Right cardiac atrium (tissue), 5 donors: ENCODE measurements around the gene TNP2. TPM values are rescaled to one million over a fixed set of nuclear protein-coding genes. Genes with fewer than 3 reads are reported as not detected.

Experiments used
- ATAC-seq, 2 donors: fragments of 200-7000 bp; cut with Tn5 transposase; one replicate each; pipeline versions ENCODE4 v1.8.0 to v1.9.1; 2020; ENCODE audit warnings: moderate library complexity in 2 of 2, mild to moderate bottlenecking in 1 of 2
- DNase-seq, 3 donors: peaks; one replicate each; pipeline ENCODE4 v3.0.0-alpha.2; 2020
- H3K27ac ChIP-seq: one replicate; pipeline ENCODE4 v1.5.1; 2013; ENCODE audit warnings: mild to moderate bottlenecking, low read length, control low read depth, moderate library complexity
- H3K27me3 ChIP-seq: one replicate; pipeline ENCODE4 v1.6.1; 2013; ENCODE audit not compliant: control insufficient read depth, insufficient read depth
- H3K4me1 ChIP-seq: one replicate; pipeline ENCODE4 v1.6.1; 2013; ENCODE audit warnings: low read length; ENCODE audit not compliant: control insufficient read depth, insufficient read depth
- H3K4me3 ChIP-seq: one replicate; pipeline ENCODE4 v1.5.1; 2013; ENCODE audit warnings: low read length, control low read depth
- H3K9me3 ChIP-seq: one replicate; pipeline ENCODE4 v1.6.1; 2013; ENCODE audit warnings: low read length; ENCODE audit not compliant: control insufficient read depth
- WGBS: extraction: QIAGEN DNeasy Blood & Tissue Kit; methylation state at CpG from one replicate; pipeline ENCODE4 v1.1.7; 2013; 5-methylcytosine and 5-hydroxymethylcytosine counted together
- intact Hi-C, 4 donors: fragments of 100-400 bp; cut with DNase I; formaldehyde crosslinking; loops; one replicate each; pipeline versions ENCODE4 v1.11.0 to v1.14.0; 2022 to 2023
- polyA plus RNA-seq: library from polyadenylated mRNA; stranded (reverse); fragments of 200-250 nt; gene quantifications from one replicate; pipeline ENCODE4 v1.2.3, GENCODE V29; 2013
- total RNA-seq, 4 donors: library from RNA; stranded (reverse); fragmentation: NEBNext Ultra II Directional; extraction: Animal tissue kit (Norgen Biotek cat#: 25700); gene quantifications; one replicate each; pipeline ENCODE4 v1.2.1, GENCODE V29; 2021
- donor health status: healthy with polysubstance abuse.
- donor health status: DM: no; HTN: yes; CAD: no.
- donor health status: DM: no; HTN: no; CAD: no.
- donor health status: DM: no; HTN: yes; CAD: no; lungs with severe emphysema.
- donor health status: DM: yes; HTN: yes; CAD: no.

Gene TNP2
- total and polyA plus RNA-seq, 5 donors, result not detected

DNA sequence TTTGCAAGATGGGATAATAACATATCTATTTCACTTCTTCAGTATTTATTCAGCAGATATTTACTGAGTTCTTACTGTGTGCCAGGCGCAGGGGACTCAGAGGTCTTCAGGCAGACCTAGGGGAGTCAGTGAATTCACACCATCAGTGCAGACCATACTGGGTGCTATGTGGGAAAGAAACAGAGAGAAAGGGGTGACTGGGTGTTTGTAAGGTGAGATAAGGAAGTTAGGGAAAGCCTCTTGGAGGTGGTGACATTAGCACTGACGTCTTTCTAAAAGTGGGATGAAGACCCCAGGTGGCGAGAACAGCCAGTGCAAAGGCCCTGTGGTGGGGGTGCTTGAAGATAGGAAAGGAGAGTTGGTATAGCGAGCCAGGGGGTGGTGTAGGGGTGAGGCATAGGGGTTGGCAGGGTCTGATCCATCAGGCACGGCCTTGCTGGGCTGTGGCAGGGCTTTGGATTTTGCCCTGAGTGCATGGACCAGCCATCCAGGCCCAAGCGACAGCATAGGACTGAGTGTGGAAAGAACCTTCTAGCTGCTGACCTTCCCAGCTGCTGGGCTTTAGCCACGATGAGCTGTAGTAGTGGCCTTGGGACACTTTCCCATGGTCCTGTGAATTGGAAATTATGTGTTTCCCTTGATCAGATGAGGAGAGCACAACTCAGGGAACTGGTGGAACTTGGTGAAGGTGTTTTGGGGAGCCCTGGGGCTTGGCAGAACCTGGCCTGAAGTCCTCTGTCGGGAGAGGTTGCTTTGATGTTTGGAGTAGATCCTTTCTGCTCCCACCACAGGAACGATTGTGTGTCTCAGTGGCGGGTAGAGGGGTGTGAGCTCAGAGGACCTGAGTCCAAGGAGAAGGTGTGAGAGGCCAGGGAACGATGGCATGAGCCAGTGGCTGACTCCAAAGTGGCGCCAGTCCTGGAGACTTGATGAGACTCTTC lies 9.2 kb downstream of the TNP2 start:
- intact Hi-C loops, result loop anchor here (5.0 to 10.0 kb wide), 7 partner anchors 97 to 885 kb away; no protein-coding TSS in a partner anchor
- H3K4me1 ChIP-seq, result peaks cover 5% of the 10 kb centered on the region
- ATAC-seq (no peak), DNase-seq (no peak)
- H3K27ac ChIP-seq, result no peak overlapping the region
- no peak overlapping the region for H3K4me3 ChIP-seq
- WGBS, result 92% methylated on average over 12 of the region's 12 CpGs
- no peaks in the 10 kb centered on the region for H3K9me3 ChIP-seq
- H3K27me3 ChIP-seq, result no peaks in the 10 kb centered on the region

DNA sequence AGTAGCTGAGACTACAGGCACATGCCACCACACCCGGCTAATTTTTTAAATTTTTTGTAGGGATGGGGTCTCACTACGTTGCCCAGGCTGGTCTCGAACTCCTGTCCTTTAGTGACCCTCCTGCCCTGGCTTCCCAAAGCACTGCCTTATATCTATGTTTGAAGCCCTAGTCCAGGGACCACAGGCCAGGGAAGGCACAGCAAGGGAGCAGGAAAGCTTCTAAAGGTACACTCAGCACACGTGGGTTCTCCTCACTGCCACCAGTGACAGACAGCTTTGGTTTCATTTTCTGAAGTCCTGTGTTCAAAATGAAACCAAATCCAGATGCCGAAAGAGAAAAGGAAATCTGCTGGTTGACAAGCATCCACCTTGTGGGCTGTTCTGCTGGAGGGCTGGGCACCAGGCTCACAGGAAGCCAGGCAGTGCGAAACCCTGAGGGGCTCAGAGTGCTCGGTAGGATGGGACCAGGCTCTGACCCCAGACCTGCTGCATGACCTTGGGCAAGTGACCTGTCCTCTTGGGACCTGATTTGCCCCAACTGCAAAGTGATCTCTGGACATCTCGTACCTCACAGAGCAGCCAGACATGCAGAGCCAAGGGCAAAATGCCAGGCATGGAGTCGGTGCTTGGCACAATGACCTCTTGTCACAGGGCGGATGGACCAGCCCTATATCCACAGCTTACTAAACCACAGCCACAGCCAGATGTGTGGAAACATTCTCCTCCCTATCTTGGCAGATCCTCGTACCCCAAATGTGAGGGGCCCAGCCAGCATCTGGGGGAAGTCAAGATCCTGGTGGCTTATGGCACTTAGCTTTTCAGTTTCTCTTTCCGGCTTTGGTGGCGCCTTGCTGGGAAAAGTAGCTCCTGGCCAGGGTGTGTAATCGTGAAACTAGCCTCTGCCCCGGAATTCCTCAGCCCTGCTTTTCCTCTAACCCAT lies 10.3 kb downstream of the TNP2 start:
- whole genome bisulfite sequencing, result 34% methylated on average over 15 of the region's 15 CpGs
- ATAC-seq, result no peak
- Histone ChIP-seq H3K4me3 (no peak overlapping the region), H3K27me3 (no peaks in the 10 kb centered on the region), H3K4me1 (peaks cover 10% of the 10 kb centered on the region), H3K27ac (peak overlapping the region; percentile 49), H3K9me3 (no peaks in the 10 kb centered on the region)
- peak; percentile 67 to 82 (median 80) for DNase-seq
- intact Hi-C loops, result loop anchor here (5.0 to 10.0 kb wide), 7 partner anchors 98 to 886 kb away; no protein-coding TSS in a partner anchor

DNA sequence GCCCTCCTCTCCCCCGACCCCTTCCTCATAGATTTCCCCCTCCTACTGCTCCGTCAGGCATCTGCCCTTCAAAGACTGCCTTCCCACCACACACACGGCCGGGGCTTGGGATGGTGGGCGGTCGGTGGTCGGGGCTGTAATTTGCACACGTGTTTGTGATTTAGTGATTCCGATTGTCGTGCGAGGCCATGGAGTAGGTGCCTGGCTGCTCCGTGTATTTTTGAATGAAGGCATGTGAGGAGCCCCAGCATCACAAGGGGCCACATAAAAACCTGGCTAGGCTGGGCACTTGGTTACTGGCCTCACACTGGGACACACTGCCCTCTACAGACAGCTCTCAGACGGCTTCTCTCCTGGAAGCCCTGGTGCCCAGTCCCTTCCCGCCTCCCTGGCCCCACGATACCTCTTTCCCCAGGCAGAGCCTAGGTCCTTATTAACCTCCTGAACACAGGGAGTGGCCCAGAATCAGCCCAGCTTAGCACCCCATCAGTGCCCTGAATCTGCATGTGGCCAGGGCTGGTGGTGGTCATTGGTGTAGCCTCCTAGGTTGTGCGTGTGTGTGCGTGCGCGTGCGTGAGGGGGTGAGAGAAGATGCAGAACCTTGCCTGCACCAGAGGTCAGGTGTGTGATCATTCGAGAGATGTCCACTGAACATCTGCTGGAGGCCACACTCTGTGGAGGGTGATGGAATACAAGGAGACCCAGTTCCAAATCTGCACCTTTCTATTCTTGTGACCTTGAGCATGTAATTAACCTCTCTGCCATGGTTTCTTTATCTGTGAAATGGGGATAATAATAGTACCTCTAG lies 11.8 kb downstream of the TNP2 start:
- WGBS, result 24% methylated on average over 21 of the region's 21 CpGs
- Histone ChIP-seq H3K4me3 (peak overlapping the region; percentile 95), H3K4me1 (peaks cover 10% of the 10 kb centered on the region), H3K9me3 (no peaks in the 10 kb centered on the region), H3K27ac (peak overlapping the region; percentile 96), H3K27me3 (no peaks in the 10 kb centered on the region)
- peak; percentile 77 to 88 (median 83) for DNase-seq
- ATAC-seq, result peak; percentile 71 to 77
- intact Hi-C loops, result loop anchor here (2.0 to 10.0 kb wide), 8 partner anchors 100 to 887 kb away; no protein-coding TSS in a partner anchor

DNA sequence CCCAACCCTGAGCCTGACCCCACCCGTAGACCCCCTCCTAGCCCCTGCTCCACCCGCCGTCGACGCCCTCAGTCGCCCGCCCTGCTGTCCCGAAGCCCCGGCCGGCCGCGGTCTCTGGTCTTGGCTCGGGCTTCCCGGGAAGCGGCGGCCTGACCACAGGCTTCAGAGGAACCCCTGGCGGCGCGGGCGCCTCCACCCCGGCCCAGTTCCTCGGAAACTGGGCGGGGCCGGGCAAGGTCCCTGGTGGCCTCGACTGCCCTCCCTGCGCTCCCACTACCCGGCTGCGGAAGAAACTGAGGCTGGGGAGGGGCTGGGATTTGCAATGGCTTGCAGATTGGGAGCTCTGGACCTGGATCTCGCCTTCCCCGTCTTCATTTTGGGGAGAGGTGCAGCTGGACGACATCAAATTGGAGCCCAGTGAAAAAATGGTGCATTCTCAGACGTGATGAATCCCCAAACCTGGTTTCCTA lies 12.4 kb downstream of the TNP2 start:
- Histone ChIP-seq H3K4me1 (peaks cover 10% of the 10 kb centered on the region), H3K27ac (peak overlapping the region; percentile 96), H3K27me3 (no peaks in the 10 kb centered on the region), H3K4me3 (peak overlapping the region; percentile 95), H3K9me3 (no peaks in the 10 kb centered on the region)
- DNase-seq (peak; percentile 78 to 90 (median 89)), ATAC-seq (peak; percentile 57 to 75)
- intact Hi-C loops, result loop anchor here (2.0 to 10.0 kb wide), 8 partner anchors 101 to 888 kb away; no protein-coding TSS in a partner anchor
- under 1% methylated on average over 32 of the region's 32 CpGs for WGBS

DNA sequence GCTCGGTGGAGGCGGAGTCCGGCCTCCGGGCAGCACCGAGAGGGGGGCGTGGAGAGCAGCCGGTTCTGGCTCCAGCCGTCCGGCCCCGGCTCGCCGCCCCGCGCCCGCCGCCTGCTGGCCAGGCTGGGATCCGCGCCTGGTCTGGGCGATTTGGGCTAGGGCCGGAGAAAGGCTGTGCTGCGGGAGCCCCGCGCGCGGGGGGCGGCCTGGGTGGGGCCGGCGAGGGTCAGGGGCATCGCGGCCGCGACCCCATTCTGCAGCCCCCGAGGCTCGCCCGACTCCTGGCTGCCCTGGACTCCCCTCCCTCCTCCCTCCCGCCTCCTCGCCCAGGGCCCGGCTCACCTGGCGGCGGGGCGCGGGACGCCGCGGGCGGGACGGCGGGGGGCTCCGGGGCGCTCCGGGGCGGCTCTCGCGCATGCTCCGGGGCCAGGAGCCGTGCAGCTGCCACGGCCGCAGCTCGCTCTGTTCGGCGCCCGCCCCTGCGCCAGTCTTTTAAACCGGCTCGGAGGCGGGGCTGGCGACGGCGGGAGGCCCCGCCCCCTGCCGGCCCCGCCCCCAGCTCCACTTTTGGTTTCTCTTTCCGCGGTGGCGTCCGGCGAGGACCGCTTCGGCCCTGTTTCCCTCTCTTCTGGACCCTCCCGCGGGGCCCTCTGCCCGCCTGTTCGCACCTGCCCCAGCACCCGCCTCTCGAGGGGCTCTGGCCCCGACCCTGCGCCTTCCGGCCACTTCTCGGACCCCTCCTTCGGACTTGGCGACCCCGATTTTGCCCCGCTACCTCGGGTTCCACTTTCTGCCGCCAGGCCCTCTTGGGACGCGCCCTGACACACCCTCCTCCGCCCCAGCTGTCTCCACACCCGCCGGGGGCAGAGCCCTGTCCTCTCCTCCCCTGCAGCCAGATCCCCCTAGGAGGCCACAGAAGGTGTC lies 13.1 kb downstream of the TNP2 start, which contains the start of gene SOCS1:
SOCS1 (minus strand) TSS at position 468 of the 924 bp plus-strand sequence. CDS start 726 bp downstream, outside the sequence.
- Histone ChIP-seq H3K27ac (peak within 1 kb of the TSS; percentile 96), H3K4me1 (peaks cover 10% of the 10 kb centered on the region), H3K27me3 (no peaks in the 10 kb centered on the region), H3K9me3 (no peaks in the 10 kb centered on the region), H3K4me3 (peak within 1 kb of the TSS; percentile 95)
- ATAC-seq (peak; percentile 81 to 86), DNase-seq (peak; percentile 84 to 93 (median 93))
- under 1% methylated on average over 100 of the region's 100 CpGs for WGBS
- intact Hi-C loops, result loop anchor here (2.0 to 10.0 kb wide), 8 partner anchors 101 to 889 kb away; no protein-coding TSS in a partner anchor

DNA sequence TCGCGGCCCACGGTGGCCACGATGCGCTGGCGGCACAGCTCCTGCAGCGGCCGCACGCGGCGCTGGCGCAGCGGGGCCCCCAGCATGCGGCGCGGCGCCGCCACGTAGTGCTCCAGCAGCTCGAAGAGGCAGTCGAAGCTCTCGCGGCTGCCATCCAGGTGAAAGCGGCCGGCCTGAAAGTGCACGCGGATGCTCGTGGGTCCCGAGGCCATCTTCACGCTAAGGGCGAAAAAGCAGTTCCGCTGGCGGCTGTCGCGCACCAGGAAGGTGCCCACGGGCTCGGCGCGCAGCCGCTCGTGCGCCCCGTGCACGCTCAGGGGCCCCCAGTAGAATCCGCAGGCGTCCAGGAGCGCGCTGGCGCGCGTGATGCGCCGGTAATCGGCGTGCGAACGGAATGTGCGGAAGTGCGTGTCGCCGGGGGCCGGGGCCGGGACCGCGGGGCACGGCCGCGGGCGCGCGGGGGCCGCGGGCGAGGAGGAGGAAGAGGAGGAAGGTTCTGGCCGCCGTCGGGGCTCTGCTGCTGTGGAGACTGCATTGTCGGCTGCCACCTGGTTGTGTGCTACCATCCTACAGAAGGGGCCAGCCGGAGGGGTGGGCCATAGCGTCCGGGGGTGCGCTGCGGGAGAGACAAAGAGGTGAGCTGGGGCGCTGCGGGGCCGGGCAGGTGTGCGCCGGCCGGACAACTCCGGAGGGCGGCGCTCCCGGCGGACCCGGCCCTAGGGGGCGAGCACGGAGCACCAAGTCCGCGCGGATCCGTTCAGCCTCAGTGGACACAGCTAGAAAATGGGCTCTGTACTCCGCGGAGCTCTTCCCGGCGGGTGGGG lies 14.0 kb downstream of the TNP2 start:
- no peaks in the 10 kb centered on the region for H3K9me3 ChIP-seq
- DNase-seq, result peak; percentile 42 to 74 (median 73)
- intact Hi-C loops, result loop anchor here (2.0 to 10.0 kb wide), 8 partner anchors 100 to 890 kb away; no protein-coding TSS in a partner anchor
- H3K27me3 ChIP-seq, result no peaks in the 10 kb centered on the region
- H3K27ac ChIP-seq, result no peak overlapping the region
- H3K4me1 ChIP-seq, result peaks cover 10% of the 10 kb centered on the region
- peak overlapping the region; percentile 95 for H3K4me3 ChIP-seq
- 3% methylated on average over 105 of the region's 105 CpGs for WGBS
- no peak for ATAC-seq

DNA sequence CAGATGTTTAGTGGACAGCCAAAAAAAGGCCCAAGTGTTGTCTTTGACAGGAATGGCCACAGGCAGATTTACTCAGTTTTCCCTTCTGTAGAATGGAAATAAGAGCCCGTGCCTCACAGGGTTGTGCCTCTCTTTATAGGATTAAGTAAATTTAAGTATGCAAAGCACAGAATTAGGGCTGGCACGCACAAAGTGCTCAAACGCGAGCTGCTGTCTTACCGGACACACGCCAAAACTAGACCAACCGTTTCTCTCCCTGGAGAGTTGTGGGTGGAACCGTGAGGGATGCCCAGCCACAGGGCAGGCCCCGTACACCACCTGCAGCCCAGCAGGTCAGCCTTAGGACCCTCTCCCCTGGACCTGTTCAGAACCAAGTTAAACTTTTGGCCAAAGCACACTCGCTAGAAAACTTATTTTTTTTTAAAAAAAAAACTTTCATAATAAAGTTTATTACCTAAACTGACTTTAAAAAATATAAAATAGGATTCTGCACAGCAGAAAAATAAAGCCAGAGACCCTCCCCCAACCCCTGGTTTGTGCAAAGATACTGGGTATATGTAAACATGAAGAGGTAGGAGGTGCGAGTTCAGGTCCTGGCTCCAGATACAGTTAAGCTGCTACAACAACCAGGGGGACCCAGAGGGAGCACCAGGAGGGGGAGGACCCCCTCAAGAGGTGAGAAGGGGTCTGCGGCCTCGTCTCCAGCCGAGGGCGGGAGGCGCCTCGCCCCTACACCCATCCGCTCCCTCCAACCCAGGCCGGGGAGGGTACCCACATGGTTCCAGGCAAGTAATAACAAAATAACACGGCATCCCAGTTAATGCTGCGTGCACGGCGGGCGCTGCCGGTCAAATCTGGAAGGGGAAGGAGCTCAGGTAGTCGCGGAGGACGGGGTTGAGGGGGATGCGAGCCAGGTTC lies 14.9 kb downstream of the TNP2 start:
- H3K4me1 ChIP-seq, result peaks cover 10% of the 10 kb centered on the region
- H3K27me3 ChIP-seq, result no peaks in the 10 kb centered on the region
- intact Hi-C loops, result loop anchor here in 3 of 4 donors (2.0 to 10.0 kb wide), 5 partner anchors 99 to 891 kb away; no protein-coding TSS in a partner anchor
- H3K9me3 ChIP-seq, result no peaks in the 10 kb centered on the region
- ATAC-seq, result no peak
- peak in 1 of 3 donors; percentile 60 for DNase-seq
- H3K27ac ChIP-seq, result no peak overlapping the region
- peak overlapping the region; percentile 95 for H3K4me3 ChIP-seq
- WGBS, result 65% methylated on average over 29 of the region's 29 CpGs
